NCI-H524 treated with DMSO at 0.1 percent for 48 hours (cell line): ENCODE data around the gene PLLP.

Experiments
- DNase-seq: peaks from one replicate; lab custom pipeline; 2025; lab: John Stamatoyannopoulos, UW

PLLP gene

DNA sequence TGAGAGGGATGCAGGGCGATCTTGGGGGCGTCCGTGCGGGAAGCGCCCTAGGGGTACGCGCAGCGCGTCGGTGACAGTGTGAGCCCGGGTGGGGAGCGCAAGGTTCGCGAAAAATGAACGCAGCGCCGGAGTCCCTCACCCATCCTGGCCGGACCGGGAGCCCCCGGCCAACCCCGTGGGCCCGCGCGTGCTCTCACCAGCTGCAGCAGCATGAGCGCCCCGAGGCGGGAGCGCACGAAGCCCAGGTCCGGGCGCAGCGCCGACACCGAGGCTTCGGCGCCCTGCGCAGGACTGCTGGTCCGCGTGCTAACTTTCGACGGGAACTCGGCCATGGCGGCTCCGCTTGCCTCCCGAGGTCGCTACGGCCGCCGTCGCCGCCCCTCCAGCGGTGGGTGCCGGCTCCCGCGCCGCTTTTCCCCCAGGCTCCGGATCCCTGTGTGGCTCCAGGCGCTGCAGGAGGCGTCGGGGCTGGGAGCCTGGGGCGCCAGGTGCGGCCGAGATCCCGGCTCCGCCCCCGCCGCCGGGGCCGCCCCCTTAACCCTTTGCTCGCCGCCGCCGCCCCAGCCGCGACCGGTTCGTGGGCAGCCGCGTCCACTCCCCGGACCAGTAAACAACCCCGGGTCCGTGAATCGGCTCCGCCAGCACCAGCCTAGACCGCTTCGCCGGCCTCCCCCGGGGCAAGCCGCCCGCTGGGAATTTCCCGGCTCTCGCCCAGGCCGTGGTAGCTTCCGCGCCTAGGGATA, at the start of gene PLLP:
PLLP (minus strand) TSS at position 464 of the 743 bp plus-strand sequence; CDS start at position 332, 132 bp downstream.
- DNase-seq = no peak

- no peak for DNase-seq
Observed at GRCh38 chr16:57333402-57333801, 48.9 kb upstream of the PLLP start.

GRCh38 chr16:57331355-57331754, 46.9 kb upstream of the PLLP start:
- no peak for DNase-seq

DNA sequence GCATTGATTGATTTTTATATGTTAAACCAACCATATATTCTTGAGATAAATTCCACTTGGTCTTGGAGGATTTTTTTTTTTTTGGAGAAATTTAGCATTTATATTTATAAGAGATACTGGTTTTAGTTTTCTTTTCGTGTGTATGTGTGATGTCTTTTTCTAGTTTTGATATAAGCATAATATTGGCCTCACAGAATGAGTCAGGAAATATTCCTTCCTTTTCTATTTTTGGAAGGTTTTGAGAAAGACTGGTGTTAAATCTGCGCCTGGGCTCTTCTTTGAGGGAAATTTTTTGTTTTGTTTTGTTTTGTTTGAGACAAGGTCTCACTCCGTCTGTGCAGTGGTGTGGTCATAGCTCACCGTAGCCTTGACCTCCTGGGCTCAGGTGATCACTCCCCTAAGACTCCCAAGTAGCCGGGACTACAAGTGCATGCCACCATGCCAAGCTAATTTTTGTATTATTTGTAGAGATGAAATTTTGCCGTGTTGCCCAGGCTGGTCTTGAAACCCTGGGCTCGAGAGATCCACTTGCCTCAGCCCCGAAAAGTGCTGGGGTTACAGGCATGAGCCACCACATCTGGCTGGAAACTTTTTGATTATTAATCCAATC, 45.4 kb upstream of the PLLP start:
- DNase-seq = no peak

- no peak for DNase-seq
Observed at GRCh38 chr16:57325458-57325857, 41.0 kb upstream of the PLLP start.

- no peak for DNase-seq
Observed at GRCh38 chr16:57324749-57325148, 40.3 kb upstream of the PLLP start.

DNA sequence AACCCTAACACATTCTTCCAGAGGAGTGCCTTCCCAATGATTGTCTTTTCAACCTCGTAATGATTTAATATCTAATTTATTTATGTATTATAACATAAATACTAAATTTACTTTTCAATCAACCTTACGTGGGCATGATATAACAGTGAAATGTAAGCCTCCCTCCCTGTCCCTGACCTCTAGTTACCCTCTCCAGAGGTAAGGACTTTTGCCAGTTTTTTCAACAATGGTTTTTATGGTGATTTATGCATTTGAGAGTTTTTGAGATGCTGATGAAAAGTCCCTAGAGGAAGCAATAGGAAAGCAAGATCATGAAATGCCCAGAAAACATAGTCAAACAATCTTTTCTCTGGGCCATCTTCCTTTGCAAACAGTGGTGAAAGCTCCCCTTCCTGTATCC, 35.2 kb upstream of the PLLP start:
- DNase-seq = no peak

- DNase-seq = no peak
Observed at GRCh38 chr16:57318240-57318970, 33.9 kb upstream of the PLLP start.

DNA sequence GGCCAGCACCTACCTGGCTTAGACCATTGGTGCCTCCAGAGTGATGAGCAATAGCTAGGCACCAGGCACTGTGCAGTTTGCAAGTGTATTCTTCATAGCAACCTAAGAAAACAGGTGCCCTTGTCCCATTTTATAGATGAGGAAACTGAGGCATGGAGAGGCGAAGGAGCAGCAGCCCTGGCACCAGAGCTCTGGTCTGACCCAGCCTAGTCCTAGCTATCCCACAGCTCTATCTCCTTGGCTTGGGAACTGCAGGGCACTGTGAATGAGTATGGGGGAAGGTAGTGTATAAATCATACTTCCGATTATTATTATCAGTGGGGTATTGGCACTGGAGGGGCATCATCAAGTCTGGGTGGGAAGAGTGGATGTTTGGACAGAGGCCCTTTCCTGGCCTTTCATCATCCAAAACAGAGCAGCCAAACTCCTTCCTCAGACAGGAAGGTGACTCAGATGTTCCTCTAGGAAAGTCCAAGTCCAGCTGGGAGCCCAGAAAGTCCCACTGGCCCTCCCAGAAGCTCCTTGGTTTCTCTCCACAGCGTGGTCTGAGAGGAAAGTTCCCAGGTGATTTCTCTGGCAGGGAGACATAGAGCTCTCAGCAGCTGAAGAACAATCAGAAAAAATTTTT, 32.0 kb upstream of the PLLP start:
- DNase-seq = no peak

DNA sequence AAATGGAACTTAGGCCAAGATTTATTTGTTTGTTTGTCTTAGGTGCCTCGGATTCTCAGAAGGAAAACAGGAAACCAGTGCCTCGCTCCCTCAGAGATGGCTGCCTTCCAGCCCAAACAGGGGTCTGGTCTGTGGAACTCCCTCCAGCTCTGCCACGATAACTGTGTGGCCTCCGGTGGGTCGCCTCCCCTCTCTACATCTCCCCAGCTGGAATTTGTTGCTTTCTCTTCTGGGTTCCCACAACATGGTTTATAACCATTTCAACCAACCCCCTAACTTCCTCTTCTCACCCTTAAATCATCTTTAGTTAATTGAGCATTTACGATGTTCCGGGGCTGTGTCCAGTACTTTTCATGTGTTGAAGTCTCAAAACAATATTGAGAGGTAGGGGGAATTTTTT, 30.9 kb upstream of the PLLP start:
- DNase-seq = no peak

GRCh38 chr16:57314161-57314785, 29.8 kb upstream of the PLLP start:
- no peak for DNase-seq

DNA sequence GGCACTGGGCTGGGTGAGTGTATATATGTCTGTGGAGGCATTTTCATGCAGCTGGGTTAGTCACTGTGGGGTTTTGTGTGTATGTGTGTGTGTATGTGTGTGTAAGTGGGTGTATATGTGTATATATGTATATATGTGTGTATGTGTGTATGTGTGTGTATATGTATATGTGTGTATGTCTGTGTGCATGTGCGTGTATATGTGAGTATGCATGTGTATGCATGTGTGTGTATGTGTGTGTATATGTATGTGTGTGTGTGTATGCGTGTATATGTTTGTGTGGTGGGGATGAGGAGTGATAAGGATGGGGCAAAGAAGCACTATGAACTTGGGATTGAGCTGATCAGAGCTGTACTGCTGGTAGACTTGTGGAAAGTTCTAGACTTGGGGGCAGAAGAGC, 29.0 kb upstream of the PLLP start:
- no peak for DNase-seq

GRCh38 chr16:57310801-57311200, 26.3 kb upstream of the PLLP start:
- DNase-seq = no peak

DNA sequence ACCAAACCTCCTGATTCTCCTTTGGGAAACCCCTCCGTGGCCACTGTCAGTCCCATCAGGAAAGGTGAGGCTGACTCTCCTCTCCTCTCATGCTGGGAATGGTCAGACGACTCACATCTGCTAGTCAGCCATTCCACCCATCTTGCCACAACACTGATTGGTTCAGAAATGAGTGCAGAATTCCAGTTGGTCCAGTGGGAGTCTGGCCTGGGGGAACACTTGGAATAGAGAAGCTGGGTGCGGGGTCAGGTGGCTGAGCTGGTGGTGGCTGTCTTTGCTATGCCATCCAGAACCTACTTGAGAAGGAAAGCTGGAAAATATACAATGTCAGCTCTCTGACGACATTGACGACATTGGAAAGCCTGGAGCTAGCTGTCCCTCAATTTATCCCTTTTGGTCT, 23.6 kb upstream of the PLLP start:
- no peak for DNase-seq

DNA sequence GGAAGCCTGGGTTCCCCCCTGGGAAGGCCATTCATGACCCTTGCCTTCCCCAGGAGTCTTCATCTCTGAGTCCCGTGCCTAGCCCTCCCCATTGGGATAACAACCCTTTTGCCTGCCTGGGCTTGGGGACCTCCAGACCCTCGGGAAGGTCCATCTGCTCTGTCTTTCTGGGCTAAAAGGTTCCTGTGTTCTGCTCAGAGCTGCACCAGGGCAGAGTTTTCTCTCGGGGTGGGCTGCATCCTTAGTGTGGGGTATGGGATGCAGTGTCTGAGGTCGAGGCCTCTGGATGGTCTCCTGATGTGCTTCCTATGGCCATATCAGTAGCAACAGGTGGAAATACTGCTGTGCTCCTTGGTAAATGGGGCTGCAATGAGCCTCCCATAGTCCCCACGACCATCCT, 22.9 kb upstream of the PLLP start:
- DNase-seq = no peak

DNA sequence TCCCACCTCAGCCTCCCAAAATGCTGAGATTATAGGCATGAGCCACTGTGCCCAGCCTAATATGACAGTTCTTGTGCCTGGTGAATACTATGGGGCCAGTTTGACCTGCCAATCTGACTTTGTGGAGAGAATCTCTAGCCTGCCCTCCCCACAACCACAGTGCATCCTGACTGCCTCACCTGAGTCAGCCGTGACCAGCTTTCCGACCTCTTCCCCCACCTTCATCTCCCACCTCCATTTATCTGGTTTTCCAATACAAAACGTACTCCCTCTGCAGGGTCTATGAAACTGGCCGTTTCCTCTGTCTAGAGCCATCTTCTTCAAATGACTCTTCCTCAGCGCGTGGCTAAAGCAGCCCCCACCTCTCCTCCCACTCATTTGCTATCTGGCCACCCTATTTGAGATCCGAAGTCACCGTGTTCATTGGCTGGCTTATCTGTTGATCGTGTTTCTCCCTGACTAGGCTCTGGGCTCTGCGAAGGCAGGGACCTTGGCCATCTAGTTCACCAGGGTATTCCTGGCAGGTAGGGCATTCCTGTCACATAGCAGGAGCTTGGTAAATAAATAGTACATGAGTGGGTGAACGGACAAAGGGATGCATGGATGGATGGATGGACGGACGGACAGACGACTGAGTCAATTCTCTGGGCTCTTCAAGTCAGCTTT, 22.3 kb upstream of the PLLP start:
- no peak for DNase-seq

DNA sequence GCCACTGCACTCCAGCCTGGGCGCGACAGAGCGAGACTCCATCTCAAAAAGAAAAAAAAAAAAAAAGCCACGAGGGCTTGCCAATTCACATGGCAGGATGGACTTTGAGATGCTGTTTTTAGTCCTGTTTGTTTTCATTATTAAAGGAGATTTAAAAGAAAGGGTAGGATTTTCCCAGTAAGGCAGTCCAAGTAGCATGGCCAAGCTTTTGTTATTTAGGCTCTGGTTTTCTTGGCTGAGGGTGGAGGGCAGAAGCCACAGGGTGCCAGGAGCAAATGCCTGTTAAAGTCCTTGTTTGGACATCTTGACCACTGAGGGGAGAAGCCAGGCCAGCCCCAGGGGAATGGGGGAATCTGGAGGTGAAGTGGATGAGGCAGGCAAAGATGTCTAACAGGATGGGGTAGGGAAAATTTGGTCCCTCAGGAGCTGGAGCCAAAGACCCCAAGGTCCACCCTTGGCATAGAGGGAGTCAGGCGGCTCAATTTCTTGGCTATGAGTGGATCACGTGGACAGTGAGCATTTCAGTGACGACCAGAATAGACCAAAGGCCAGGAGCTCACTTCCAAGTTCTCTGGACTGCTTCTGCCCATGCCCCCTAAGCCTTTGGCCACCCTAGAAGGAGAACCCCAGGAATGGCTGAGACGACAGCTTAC, 20.8 kb upstream of the PLLP start:
- DNase-seq = no peak

- DNase-seq = no peak
Observed at GRCh38 chr16:57304169-57305061, 19.9 kb upstream of the PLLP start.

DNA sequence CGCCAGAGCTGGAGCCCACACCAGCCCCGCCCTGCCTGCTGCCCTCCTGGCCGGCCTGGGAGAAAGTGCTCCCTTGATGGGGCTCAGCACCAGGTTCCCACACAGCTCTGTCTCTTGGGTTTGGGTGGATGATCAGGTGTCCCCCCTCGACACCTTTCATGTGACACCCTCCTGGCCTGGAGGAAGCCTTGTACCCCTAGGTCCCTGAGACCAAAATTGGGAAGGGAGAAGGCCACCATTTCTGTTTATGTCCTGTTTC, 19.4 kb upstream of the PLLP start:
- DNase-seq = no peak
